ENCODE measurements around the gene CDK5RAP2.

GRCh38 chr9:120569556-120569955 lies 10.4 kb downstream of the CDK5RAP2 start:
- TF ChIP-seq EZH2 (IDR thresholded peaks at IDR 0.05; ENCODE audit: insufficient read depth, poor library complexity, severe bottlenecking) (no peak), EZH2phosphoT487 (IDR thresholded peaks at IDR 0.05; ENCODE audit: insufficient read depth, low read depth) (no peak)
